Gastroesophageal sphincter (tissue), 3 donors: ENCODE results near the gene RNU1-4.
"Not testable (repeated sequence)": the region's sequence is repeated elsewhere in the genome, so short reads cannot be mapped to it uniquely, and the experiment has no call there.

ENCODE experiments used
- CTCF ChIP-seq, 4 experiments: fragments of 200-600 bp in 2 of 4; fragments of 450-650 bp in 2 of 4; sonication (generic) in 1 of 4; IDR thresholded peaks; one replicate each; pipeline ENCODE4 v1.5.1; 2017 to 2019; ENCODE audit warnings: antibody characterized with exemption in 4 of 4, mild to moderate bottlenecking in 2 of 4, moderate library complexity in 2 of 4
- EP300 ChIP-seq: sonication (generic); formaldehyde crosslinking; IDR thresholded peaks from one replicate; pipeline ENCODE4 v1.6.1; 2017; ENCODE audit warnings: antibody characterized with exemption, mild to moderate bottlenecking
- POLR2AphosphoS5 ChIP-seq: sonication (generic); formaldehyde crosslinking; IDR thresholded peaks from one replicate; pipeline ENCODE4 v1.6.1; 2017; ENCODE audit warnings: antibody characterized with exemption

- TF ChIP-seq CTCF (IDR thresholded peaks at IDR 0.05); EP300; POLR2AphosphoS5: not testable (repeated sequence)
Observed at GRCh38 chr1:16775290-16775689, 35.0 kb downstream of the RNU1-4 start.
